Measurements from ENCODE around the gene GABRP. TPM values are rescaled to one million over a fixed set of nuclear protein-coding genes. Genes with fewer than 3 reads are reported as not detected.

GABRP gene
- total RNA-seq, 1 experiment from 2014 or later = not detected

DNA sequence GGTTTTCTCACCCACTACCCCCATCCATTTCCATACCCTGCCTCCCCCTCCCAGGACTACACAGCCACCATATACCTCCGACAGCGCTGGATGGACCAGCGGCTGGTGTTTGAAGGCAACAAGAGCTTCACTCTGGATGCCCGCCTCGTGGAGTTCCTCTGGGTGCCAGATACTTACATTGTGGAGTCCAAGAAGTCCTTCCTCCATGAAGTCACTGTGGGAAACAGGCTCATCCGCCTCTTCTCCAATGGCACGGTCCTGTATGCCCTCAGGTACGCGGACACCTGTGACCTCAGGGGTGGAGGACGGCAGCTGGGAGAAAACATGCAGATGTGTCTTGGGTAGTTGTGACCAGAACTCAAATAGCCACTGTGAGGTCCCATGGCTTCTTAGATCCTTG is 11.6 kb downstream of the GABRP start:
- H3K27me3 ChIP-seq (ENCODE audit: control insufficient read depth, insufficient read depth, low read length) = no peaks in the 10 kb centered on the region
- H3K4me1 ChIP-seq (ENCODE audit: control insufficient read depth, insufficient read depth, low read length) = no peaks in the 10 kb centered on the region
- intact Hi-C loops (cut with micrococcal nuclease; ENCODE audit: unreplicated experiment) = no loop called here
- no peak overlapping the region for H3K4me3 ChIP-seq (ENCODE audit: low read depth in 2 of 2, low read length in 2 of 2)
- TF ChIP-seq, protein P1, sequence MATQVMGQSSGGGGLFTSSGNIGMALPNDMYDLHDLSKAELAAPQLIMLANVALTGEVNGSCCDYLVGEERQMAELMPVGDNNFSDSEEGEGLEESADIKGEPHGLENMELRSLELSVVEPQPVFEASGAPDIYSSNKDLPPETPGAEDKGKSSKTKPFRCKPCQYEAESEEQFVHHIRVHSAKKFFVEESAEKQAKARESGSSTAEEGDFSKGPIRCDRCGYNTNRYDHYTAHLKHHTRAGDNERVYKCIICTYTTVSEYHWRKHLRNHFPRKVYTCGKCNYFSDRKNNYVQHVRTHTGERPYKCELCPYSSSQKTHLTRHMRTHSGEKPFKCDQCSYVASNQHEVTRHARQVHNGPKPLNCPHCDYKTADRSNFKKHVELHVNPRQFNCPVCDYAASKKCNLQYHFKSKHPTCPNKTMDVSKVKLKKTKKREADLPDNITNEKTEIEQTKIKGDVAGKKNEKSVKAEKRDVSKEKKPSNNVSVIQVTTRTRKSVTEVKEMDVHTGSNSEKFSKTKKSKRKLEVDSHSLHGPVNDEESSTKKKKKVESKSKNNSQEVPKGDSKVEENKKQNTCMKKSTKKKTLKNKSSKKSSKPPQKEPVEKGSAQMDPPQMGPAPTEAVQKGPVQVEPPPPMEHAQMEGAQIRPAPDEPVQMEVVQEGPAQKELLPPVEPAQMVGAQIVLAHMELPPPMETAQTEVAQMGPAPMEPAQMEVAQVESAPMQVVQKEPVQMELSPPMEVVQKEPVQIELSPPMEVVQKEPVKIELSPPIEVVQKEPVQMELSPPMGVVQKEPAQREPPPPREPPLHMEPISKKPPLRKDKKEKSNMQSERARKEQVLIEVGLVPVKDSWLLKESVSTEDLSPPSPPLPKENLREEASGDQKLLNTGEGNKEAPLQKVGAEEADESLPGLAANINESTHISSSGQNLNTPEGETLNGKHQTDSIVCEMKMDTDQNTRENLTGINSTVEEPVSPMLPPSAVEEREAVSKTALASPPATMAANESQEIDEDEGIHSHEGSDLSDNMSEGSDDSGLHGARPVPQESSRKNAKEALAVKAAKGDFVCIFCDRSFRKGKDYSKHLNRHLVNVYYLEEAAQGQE (IDR thresholded peaks at IDR 0.05; ENCODE audit: insufficient read depth in 1 of 2, low read depth in 2 of 2, low read length in 1 of 2) = no peak
- TF ChIP-seq SIN3A (IDR thresholded peaks at IDR 0.05; ENCODE audit: borderline replicate concordance, insufficient read depth, low read depth, low read length) = no peak
- TF ChIP-seq, protein P2, sequence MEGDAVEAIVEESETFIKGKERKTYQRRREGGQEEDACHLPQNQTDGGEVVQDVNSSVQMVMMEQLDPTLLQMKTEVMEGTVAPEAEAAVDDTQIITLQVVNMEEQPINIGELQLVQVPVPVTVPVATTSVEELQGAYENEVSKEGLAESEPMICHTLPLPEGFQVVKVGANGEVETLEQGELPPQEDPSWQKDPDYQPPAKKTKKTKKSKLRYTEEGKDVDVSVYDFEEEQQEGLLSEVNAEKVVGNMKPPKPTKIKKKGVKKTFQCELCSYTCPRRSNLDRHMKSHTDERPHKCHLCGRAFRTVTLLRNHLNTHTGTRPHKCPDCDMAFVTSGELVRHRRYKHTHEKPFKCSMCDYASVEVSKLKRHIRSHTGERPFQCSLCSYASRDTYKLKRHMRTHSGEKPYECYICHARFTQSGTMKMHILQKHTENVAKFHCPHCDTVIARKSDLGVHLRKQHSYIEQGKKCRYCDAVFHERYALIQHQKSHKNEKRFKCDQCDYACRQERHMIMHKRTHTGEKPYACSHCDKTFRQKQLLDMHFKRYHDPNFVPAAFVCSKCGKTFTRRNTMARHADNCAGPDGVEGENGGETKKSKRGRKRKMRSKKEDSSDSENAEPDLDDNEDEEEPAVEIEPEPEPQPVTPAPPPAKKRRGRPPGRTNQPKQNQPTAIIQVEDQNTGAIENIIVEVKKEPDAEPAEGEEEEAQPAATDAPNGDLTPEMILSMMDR (IDR thresholded peaks at IDR 0.05) = no peak
- no peak for TF ChIP-seq TCF7L2 (IDR thresholded peaks at IDR 0.05; ENCODE audit: low read depth, low read length)
- TF ChIP-seq POLR2AphosphoS5 (IDR thresholded peaks at IDR 0.05; ENCODE audit: low read depth, low read length) = no peak
- no peaks in the 10 kb centered on the region for H3K36me3 ChIP-seq (ENCODE audit: control insufficient read depth, insufficient read depth, low read length)
- no peak for DNase-seq (ENCODE audit: low read depth, low spot score)
- no TSS peak for BruUV-seq (replicated peaks)
- ATAC-seq = no peak
- no peaks in the 10 kb centered on the region for H3K9me3 ChIP-seq (ENCODE audit: control insufficient read depth, insufficient read depth, low read depth, low read length)
- ChIA-PET CTCF (no interaction called here), POLR2A (no interaction called here)
- no peak overlapping the region for H3K27ac ChIP-seq (ENCODE audit: low read length)
- in situ Hi-C loops (cut with HindIII; ENCODE audit: low pct_unique_long_range_greater_than_20kb, low sequenced_read_pairs) = no loop called here

DNA sequence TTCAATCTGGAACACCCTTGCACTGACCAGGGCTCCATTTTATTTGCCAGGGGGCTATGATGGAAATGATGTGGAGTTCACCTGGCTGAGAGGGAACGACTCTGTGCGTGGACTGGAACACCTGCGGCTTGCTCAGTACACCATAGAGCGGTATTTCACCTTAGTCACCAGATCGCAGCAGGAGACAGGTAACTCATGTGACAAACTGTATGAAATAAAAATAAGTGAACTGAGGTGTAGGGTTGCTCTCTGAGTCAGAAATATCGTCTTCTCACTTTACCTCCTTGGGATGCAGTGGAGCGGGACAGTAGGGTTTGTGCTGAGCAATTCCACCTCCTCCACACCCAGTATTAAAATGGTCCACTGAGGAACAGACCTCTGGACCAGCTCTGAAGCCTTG is 22.1 kb downstream of the GABRP start:
- no TSS peak for BruUV-seq (replicated peaks)
- Histone ChIP-seq H3K27me3 (ENCODE audit: control insufficient read depth, insufficient read depth, low read length) (0 out of 2 replicates have a peak, but pooled peaks cover 2% of the 10 kb centered on the region), H3K36me3 (ENCODE audit: control insufficient read depth, insufficient read depth, low read length) (no peaks in the 10 kb centered on the region), H3K4me3 (ENCODE audit: low read depth in 2 of 2, low read length in 2 of 2) (no peak overlapping the region), H3K9me3 (ENCODE audit: control insufficient read depth, insufficient read depth, low read depth, low read length) (no peaks in the 10 kb centered on the region), H3K4me1 (ENCODE audit: control insufficient read depth, insufficient read depth, low read length) (no peaks in the 10 kb centered on the region), H3K27ac (ENCODE audit: low read length) (no peak overlapping the region)
- intact Hi-C loops (cut with micrococcal nuclease; ENCODE audit: unreplicated experiment) = loop anchor here (10.0 kb wide), 1 partner anchor 529 kb away; no protein-coding TSS in a partner anchor
- ATAC-seq (no peak), DNase-seq (ENCODE audit: low read depth, low spot score) (no peak)
- in situ Hi-C loops (cut with HindIII; ENCODE audit: low pct_unique_long_range_greater_than_20kb, low sequenced_read_pairs) = no loop called here
- POLR2A ChIA-PET = no interaction called here
- TF ChIP-seq, protein P1 (IDR thresholded peaks at IDR 0.05; ENCODE audit: insufficient read depth in 1 of 2, low read depth in 2 of 2, low read length in 1 of 2) = no peak
- TF ChIP-seq TCF7L2 (IDR thresholded peaks at IDR 0.05; ENCODE audit: low read depth, low read length) (no peak), POLR2AphosphoS5 (IDR thresholded peaks at IDR 0.05; ENCODE audit: low read depth, low read length) (no peak)
- TF ChIP-seq, protein P2 (IDR thresholded peaks at IDR 0.05) = no peak
- CTCF ChIA-PET = no interaction called here

Data from Panc1 (cell line).